Measurements from ENCODE around the gene KRTAP24-1.

The KRTAP24-1 gene

DNA sequence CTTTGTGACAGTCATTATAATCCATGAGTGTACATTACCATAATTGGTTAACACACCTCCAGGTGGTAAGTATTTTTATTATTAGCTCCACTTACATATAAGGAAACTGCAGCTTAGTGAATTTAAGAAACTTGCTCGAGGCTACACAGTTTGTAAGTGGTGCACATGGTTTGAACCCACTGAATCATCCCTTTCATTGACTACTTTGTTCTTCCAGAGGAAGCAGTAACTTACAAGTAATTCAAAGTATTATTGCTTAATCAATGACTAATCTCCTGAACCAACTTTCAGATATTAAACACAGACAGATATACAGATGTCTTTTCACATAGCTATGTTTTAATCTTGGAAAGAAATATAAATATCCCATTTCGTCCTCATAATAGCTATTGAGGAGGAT is 48.1 kb downstream of the KRTAP24-1 start:
- DNase-seq (ENCODE audit: low read depth): no peak

DNA sequence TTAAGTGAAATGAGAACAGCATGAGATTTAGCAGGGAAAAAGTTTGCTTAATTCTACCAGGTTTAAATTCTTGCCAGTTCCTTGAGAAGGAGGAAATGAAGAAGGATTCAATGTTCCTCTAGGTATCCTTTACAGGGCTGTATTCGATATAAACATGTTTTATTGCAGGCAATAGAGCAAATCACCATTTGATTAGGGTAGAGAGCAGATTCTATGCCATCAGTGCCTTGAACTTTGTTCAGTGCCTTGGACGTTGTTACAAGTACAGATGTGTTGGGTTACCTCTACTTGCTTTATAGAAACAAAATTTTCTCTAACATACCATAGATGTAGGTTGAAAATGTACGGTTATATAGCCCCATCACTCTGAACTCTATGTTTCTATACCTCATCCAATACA is 48.7 kb downstream of the KRTAP24-1 start:
- no peak for DNase-seq (ENCODE audit: low read depth)

DNA sequence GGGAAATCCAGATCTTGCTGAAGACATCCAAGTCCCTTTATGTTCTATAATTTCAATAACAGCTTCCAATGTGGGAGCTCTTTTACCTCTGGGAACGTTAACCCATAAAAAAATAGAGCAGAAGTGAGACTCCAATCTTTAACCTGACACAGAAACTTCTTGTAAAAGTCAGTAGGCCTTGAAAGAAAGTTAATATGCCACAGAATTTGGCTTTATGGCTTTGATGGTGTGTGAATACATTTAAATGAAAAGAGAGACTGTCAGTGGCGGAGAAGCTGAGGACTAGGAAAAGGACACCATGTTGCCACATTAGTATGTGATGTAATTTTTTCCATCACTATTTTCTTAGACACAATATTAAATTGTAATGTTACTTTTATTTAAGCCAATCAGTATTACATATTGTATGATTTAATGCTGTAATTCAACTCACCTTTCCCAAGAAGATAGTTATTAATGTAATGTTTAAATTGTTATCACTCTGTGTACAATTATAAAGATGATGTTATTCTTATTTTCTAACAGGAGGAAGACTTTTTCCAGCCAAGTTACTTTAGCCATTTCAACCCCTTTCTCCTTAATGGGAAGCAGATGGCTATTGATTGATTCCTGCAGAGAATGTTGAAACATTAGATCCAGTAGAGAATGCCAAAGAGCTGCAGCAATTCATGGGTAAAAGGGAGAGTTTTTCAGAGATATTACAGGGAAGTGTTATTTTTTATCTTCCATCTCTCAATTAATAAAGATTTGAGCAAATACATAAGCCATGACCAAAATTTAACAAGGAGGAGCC is 49.3 kb downstream of the KRTAP24-1 start:
- no peak for DNase-seq (ENCODE audit: low read depth)

DNA sequence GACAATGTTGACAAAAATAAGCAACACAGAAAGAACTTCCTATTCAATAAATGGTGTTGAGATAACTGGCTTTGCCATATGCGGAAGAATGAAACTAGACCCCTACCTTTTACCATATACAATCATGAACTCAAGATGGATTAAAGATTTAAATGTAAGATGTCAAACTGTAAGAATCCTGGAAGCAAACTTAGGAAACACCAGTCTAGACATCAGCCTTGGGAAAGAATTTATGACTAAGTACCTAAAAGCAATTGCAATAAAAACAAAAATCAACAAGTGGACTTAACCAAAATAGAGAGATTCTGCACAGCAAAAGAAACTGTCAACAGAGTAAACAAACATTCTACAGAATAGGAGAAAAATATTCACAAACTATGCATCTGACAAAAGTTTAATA is 50.7 kb downstream of the KRTAP24-1 start:
- no peak for DNase-seq (ENCODE audit: low read depth)
